GM18517 (cell line): ENCODE results near the gene GOT1.

Source experiments
- ATAC-seq: cut with Tn5 transposase; IDR thresholded peaks from one replicate; pipeline ENCODE4 v1.9.1; 2021; ENCODE audit warnings: mild to moderate bottlenecking, moderate library complexity; ENCODE audit not compliant: unreplicated experiment

The GOT1 gene

GRCh38 chr10:99433378-99434020 is 3.1 kb upstream of the GOT1 start:
- no peak for ATAC-seq

- ATAC-seq = no peak
Observed at GRCh38 chr10:99432881-99433280, 2.5 kb upstream of the GOT1 start.

- ATAC-seq = no peak
Observed at GRCh38 chr10:99432047-99432446, 1.6 kb upstream of the GOT1 start.

GRCh38 chr10:99431190-99431760 is 851 bp upstream of the GOT1 start:
- no peak for ATAC-seq

GRCh38 chr10:99430116-99430450 is 341 bp downstream of the GOT1 start:
- ATAC-seq = no peak

GRCh38 chr10:99429517-99430095 is 818 bp downstream of the GOT1 start:
- no peak for ATAC-seq

- no peak for ATAC-seq
Observed at GRCh38 chr10:99427566-99428190, 2.7 kb downstream of the GOT1 start.

- no peak for ATAC-seq
Observed at GRCh38 chr10:99426689-99427088, 3.7 kb downstream of the GOT1 start.

- ATAC-seq = no peak
Observed at GRCh38 chr10:99425204-99425603, 5.2 kb downstream of the GOT1 start.

GRCh38 chr10:99424656-99425055 is 5.8 kb downstream of the GOT1 start:
- no peak for ATAC-seq

- ATAC-seq = no peak
Observed at GRCh38 chr10:99422529-99423096, 7.8 kb downstream of the GOT1 start.

- ATAC-seq = no peak
Observed at GRCh38 chr10:99421233-99421739, 9.1 kb downstream of the GOT1 start.

GRCh38 chr10:99419688-99420087 is 10.7 kb downstream of the GOT1 start:
- no peak for ATAC-seq

- ATAC-seq = no peak
Observed at GRCh38 chr10:99418910-99419624, 11.4 kb downstream of the GOT1 start.

- ATAC-seq = no peak
Observed at GRCh38 chr10:99412099-99412498, 18.3 kb downstream of the GOT1 start.

- ATAC-seq = no peak
Observed at GRCh38 chr10:99411546-99411945, 18.9 kb downstream of the GOT1 start.

GRCh38 chr10:99410876-99411275 is 19.5 kb downstream of the GOT1 start:
- no peak for ATAC-seq

GRCh38 chr10:99410146-99410545 is 20.3 kb downstream of the GOT1 start:
- no peak for ATAC-seq

- ATAC-seq = no peak
Observed at GRCh38 chr10:99406149-99406548, 24.3 kb downstream of the GOT1 start.

- no peak for ATAC-seq
Observed at GRCh38 chr10:99403674-99404073, 26.8 kb downstream of the GOT1 start.

GRCh38 chr10:99399664-99400063 is 30.8 kb downstream of the GOT1 start:
- ATAC-seq = no peak
